HL-60 (cell line): Measurements from ENCODE around the gene ETV5.

Source experiments
- CTCF ChIP-seq: IDR thresholded peaks from one replicate; pipeline ENCODE4 v1.5.1; 2011; ENCODE audit warnings: low read length, control low read depth, inconsistent platforms; ENCODE audit not compliant: insufficient read depth
- GABPA ChIP-seq: IDR thresholded peaks from 2 replicates; pipeline ENCODE4 v1.6.1; 2012; ENCODE audit warnings: low read depth
- REST ChIP-seq: IDR thresholded peaks from 2 replicates; pipeline ENCODE4 v1.6.1; 2012; ENCODE audit warnings: low read depth; ENCODE audit not compliant: insufficient replicate concordance

- TF ChIP-seq GABPA: no peak
- no peak for TF ChIP-seq CTCF
- TF ChIP-seq REST: no peak
These were observed 25.1 kb downstream of the ETV5 start for GRCh38 chr3:186083746-186084145.
